ENCODE measurements around the gene STARD5. TPM values are rescaled to one million over a fixed set of nuclear protein-coding genes. Genes with fewer than 3 reads are reported as not detected.

STARD5 gene
- total RNA-seq, 1 experiment from 2014 or later = 2.3 TPM

DNA sequence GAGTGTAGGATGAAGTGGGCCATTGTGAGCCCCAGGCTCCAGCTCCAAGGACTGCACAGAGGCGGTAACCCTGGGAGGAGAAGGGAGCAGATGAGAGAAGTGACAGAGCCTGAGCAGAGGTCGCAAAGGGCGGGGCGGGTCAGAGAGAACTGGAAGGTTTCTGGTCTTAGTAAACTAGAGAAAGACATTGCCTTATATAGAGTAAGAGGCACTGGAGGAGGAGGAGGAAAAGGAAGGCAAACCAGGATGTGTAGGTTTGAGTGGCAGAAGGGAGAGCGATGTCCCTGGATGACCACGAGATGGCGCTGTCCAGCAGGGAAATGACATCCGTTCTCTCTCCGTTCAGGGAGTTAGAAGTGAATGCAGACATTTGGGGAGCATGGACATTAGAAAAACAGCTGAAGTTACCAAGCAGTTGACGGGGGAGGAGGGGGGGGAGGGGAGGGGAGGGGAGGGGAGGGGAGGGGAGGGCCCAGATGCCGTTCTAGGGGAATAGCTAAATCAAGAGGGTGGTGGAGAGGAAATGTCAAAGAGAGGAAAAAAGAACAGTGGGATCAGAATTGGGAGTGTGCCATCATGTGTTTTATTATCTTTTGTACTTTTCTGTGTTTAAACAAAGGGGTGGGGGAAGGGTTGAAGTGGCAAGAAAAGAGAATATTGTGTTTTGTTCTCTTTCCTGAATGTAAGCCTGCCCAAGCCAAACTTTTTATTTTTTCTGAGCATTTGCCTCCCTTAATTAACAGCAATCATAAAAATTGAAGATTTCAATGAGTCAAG is 48.8 kb downstream of the STARD5 start:
- H3K56ac ChIP-seq (ENCODE audit: insufficient read length, low read depth, low read length) = no peak overlapping the region
- no peak overlapping the region for H4K8ac ChIP-seq (replicated peaks; ENCODE audit: insufficient read length, low read depth, low read length)
- H2BK12ac ChIP-seq (ENCODE audit: insufficient read length, low read depth, low read length) = no peak overlapping the region
- H2BK15ac ChIP-seq (ENCODE audit: low read depth, low read length) = no peak overlapping the region
- H3K79me1 ChIP-seq (ENCODE audit: insufficient read depth, low read depth, low read length, poor library complexity, severe bottlenecking) = no peaks in the 10 kb centered on the region
- H3K27ac ChIP-seq (ENCODE audit: insufficient read length, low read depth, low read length) = no peak overlapping the region
- Mint-ChIP-seq H3K36me3 (ENCODE audit: insufficient read depth in 1 of 3, low read depth in 3 of 3) (peaks cover 5 to 18% (median 10%) of the 10 kb centered on the region in 3 experiments; a peak in 6 of 7 replicates), H3K27me3 (ENCODE audit: low read depth) (peaks cover 5% of the 10 kb centered on the region; the same call in 1 of the 2 replicates), H3K9me3 (peaks cover 22 to 27% of the 10 kb centered on the region in 2 experiments), H3K4me1 (peaks cover 10% of the 10 kb centered on the region in 2 experiments), H3K27ac (peak overlapping the region in 1 of 3 experiments; percentile 41; a peak in 2 of 7 replicates), H3K4me3 (no peak overlapping the region)
- H3K9ac ChIP-seq (ENCODE audit: extremely low read depth, insufficient read length, low read length) = no peak overlapping the region
- no peaks in the 10 kb centered on the region for H3K27me3 ChIP-seq (ENCODE audit: insufficient read depth, low read length)
- H3K79me2 ChIP-seq (ENCODE audit: insufficient read depth, low read length) = no peaks in the 10 kb centered on the region
- no peaks in the 10 kb centered on the region for H3K23me2 ChIP-seq (ENCODE audit: insufficient read length, low read depth, low read length, poor library complexity, severe bottlenecking)
- H2AK5ac ChIP-seq (ENCODE audit: insufficient read length, low read length) = no peak overlapping the region
- peaks cover 3% of the 10 kb centered on the region; the same call in 1 of the 2 replicates for H3K4me1 ChIP-seq (ENCODE audit: insufficient read depth, low read length)
- H2AFZ ChIP-seq (ENCODE audit: low read length) = no peak overlapping the region
- H3K4ac ChIP-seq (ENCODE audit: low read depth, low read length) = no peak overlapping the region
- WGBS (ENCODE audit: extremely low coverage, insufficient read length, low lambda C conversion rate) = no CpG with 5 or more reads among the region's 11 CpGs
- H4K5ac ChIP-seq (ENCODE audit: insufficient read length, low read depth, low read length) = no peak overlapping the region
- H2BK120ac ChIP-seq (ENCODE audit: low read depth, low read length, poor library complexity, severe bottlenecking) = no peak overlapping the region
- no peak overlapping the region for H2BK5ac ChIP-seq (ENCODE audit: insufficient read length, low read length)
- no peaks in the 10 kb centered on the region for H4K20me1 ChIP-seq (ENCODE audit: control insufficient read depth, insufficient read depth, insufficient read length)
- H3K4me2 ChIP-seq (ENCODE audit: insufficient read depth, insufficient read length, low read length) = no peak overlapping the region
- TF ChIP-seq, protein P1, sequence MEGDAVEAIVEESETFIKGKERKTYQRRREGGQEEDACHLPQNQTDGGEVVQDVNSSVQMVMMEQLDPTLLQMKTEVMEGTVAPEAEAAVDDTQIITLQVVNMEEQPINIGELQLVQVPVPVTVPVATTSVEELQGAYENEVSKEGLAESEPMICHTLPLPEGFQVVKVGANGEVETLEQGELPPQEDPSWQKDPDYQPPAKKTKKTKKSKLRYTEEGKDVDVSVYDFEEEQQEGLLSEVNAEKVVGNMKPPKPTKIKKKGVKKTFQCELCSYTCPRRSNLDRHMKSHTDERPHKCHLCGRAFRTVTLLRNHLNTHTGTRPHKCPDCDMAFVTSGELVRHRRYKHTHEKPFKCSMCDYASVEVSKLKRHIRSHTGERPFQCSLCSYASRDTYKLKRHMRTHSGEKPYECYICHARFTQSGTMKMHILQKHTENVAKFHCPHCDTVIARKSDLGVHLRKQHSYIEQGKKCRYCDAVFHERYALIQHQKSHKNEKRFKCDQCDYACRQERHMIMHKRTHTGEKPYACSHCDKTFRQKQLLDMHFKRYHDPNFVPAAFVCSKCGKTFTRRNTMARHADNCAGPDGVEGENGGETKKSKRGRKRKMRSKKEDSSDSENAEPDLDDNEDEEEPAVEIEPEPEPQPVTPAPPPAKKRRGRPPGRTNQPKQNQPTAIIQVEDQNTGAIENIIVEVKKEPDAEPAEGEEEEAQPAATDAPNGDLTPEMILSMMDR (conservative IDR thresholded peaks at IDR 0.05) = peak; percentile 83
- H3K18ac ChIP-seq (ENCODE audit: insufficient read length, low read depth, low read length) = no peak overlapping the region
- H3K14ac ChIP-seq (ENCODE audit: insufficient read depth, low read length) = no peak overlapping the region; the same call in 1 of the 2 replicates
- H2BK20ac ChIP-seq (ENCODE audit: low read depth, low read length, poor library complexity, severe bottlenecking) = no peak overlapping the region
- peak; percentile 89 for DNase-seq
- H3K9me3 ChIP-seq (ENCODE audit: control insufficient read depth, low read depth, low read length) = peaks cover 4% of the 10 kb centered on the region
- no peak overlapping the region for H3K23ac ChIP-seq (ENCODE audit: insufficient read length, low read depth, low read length)
- no peak overlapping the region for H4K91ac ChIP-seq (ENCODE audit: insufficient read length, low read depth, low read length)
- no peak overlapping the region for H3T11ph ChIP-seq (ENCODE audit: low read length)
